Embryonic facial prominence (tissue), 1 donor: ENCODE results near the gene CACNA1H.

Experiments used
- DNase-seq: peaks from one replicate; pipeline ENCODE4 v3.0.0-alpha.2; 2016; ENCODE audit errors: extremely low spot score

Gene CACNA1H

DNA sequence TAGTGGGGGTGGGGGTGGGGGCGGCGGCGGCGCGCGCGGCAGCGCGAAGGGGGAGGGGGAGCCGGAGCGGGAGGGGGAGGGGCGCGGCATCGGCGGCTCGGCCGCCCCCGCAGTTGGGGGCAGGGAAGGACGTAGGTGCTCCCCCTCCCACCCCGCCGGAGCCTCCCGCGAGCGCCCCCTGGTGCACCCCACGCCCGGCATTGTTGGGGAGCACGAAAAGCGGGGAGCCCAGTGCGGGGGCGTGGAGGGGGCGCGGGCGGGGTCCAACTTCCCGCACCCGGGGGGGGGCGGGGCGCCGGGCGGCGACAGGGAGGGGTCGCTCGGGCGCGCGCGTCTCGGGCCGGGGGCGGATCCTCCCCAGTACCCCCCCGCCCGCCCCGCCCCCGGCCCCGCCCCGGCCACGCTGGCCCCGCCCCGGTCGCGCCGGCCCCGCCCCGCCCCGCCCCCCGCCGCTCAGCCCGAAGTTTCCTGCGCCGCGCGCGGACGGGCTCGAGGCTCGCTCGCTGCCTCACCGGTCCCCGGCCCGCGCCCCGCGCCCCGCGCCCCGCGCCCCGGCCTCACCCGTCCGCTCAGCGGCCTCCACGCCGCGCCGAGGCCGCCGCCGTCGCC is at the start of gene CACNA1H:
Gene CACNA1H (plus strand): TSS at position 456 of the 609 bp plus-strand sequence. CDS start 632 bp downstream, outside the sequence.
- no peak for DNase-seq

DNA sequence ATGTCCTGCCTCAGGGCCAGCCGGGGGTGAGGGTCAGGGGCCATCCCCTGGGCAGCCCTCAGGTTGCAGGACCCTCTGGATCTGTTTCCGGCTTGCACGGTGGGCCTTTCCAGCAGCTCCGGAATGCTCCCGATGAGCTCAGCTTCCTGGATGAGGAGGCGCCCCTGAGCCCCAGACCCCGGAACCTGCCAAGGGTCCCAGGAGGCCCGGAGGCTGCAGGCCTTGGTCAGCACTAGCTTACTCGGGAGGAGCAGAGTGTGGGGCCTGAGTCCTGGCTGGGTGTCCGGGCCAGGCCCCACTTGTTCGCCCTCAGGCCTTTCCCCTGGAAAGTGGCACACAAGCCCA is 49.3 kb upstream of the CACNA1H start:
- no peak for DNase-seq

DNA sequence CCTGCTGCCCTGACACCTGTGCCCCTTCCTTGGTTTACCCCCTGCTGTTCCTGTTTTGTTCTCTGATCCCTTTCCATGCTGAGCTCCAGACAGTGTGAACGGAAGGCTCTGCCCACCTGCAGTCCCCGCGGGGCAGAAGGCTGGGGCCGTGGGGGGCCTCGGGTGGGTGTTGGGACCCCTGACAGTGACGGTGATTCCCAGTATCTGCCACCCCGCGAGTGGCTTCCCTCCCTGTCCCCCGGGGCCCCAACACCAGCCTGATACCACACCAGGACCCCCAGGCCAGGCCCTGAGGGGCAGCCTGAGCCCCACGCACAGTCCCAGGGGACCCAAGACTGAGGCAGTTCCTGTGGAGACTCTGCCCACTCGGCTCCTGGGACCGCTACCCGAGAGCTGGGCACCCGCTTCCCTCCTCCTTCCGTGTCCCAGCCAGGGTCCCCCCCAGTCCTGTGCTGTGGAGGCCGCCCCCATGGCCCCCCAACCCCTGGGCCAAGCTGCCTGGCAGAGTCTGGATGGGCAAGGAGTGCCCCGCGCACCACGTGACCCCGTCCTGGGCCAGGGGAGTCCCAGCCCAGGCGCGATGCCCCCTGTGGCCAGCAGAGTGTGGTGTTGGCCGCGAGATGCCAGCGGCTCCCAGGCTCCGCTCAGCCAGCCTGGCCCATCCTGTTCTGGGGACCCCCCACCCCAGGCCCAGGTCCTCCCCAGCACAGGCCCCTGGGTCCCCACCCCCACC is 46.9 kb upstream of the CACNA1H start:
- DNase-seq: no peak

DNA sequence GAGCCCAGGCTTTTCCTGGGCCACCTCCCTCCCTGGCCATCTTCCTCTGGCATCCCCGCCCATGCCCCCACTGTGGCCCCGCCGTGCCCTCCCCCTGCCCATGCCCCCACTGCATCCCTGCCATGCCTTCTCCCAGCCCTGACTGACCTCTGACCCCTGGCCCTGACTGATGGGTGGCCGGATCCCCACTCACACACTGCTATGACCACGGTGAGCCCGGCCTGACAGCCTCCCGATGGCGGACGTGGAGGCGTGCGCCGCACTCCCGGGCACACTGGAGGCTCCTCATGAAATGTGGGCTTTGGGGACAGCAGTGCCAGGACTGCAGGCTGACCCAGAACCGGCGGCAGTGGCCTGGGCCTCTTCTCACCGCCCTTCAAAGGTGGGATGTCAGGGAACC is 46.2 kb upstream of the CACNA1H start:
- no peak for DNase-seq

DNA sequence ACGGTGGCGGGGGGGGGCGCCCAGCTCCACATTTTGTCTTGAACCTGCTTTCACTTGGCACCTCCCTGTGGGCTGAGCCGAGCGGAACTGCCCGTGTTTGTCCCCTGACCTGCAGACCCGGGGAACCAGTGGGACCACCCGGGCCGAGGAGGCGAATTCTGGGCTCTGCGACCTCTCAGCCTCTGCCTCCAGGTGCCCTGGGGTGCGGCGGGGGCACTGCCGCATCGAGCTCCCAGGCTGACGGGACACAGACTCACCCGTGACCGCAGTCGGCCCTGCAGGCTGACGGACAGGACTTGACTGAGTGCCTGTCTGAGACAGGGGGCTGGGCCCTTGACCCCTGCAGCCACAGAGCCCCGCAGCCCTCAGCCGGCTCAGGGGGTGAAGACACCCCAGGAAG is 45.8 kb upstream of the CACNA1H start:
- DNase-seq: no peak

DNA sequence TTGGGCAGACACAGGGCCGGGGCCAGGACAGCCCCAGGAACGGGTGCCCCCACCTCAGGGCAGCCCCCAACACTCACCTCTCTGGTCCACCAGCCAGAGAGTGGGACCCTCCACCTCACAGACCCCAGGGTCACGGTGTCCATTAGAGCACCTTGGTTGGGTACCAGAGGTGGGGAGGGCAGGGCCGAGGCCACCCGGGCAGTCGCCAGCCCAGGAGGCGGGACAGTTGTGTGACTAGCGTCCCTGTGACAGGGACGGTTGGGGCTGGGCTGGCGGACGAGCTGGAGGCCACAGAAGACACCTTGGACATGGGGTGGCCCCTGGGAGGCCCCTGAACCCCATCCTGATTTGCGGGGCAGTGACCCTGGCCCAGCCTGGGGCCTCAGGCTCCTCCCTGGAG is 45.2 kb upstream of the CACNA1H start:
- DNase-seq: no peak

DNA sequence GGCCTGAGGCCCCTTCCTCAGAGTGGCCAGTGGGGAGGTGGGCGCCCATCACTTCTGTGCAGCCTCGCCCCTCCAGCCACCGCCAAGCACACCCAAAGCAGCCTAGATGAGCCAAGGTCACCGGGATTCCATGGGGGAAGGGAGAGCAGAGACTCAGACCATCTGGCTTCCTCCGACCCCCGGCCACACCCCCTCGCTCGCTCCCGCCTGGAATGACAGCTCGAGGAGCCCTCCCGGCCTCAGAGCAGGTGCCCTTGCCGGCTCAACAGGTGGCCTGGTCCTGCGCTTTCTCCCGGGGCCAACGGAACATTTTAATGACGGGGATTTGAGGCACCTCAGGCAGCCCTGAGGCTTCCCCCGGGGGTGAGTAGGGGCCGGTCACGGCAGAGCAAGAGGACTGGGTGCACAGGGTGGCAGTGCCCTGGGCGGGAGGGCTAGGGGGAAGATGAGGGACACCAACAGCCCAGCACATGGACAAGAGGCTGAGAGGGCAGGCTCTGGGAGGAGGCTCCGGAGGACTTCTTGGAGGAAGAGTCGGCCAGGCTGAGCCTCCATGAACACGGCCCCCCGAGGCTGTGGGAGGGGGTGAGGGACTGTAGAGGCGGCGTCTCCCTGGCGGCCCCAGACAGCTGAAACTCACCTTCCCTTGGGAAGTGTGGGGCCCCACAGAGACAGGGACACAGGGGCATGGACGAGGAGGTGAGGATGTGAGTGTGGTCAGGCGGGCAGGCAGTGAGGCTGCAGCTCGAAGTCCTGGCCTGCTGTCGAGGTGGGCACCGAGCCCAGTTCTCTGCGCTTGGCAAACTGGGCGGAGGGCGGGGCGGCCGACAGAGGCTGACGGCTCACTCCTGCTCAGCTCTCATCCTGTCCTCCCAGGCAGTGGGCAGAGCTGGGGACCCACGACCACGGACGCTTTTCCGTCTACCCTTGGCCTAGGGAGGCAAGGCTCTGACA is 44.3 kb upstream of the CACNA1H start:
- DNase-seq: no peak

DNA sequence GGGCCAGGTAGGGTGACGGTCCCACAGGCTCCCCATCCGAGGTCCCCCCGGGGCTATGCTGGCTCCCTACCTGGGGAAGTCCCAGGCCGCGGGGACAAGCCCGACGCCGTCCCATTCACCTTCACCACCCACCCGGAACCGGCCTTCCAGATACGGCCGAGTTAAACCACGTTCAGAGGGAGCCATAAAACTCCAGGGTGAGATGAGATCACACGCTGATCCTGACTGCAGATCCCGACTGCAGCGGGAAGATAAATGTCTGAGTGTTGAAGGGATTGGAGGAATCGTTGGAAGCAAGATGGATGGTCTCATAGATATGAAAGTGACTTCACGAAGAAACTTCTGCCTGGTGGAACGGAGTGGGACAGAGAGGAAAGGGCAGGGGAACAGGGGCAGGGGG is 43.3 kb upstream of the CACNA1H start:
- no peak for DNase-seq

DNA sequence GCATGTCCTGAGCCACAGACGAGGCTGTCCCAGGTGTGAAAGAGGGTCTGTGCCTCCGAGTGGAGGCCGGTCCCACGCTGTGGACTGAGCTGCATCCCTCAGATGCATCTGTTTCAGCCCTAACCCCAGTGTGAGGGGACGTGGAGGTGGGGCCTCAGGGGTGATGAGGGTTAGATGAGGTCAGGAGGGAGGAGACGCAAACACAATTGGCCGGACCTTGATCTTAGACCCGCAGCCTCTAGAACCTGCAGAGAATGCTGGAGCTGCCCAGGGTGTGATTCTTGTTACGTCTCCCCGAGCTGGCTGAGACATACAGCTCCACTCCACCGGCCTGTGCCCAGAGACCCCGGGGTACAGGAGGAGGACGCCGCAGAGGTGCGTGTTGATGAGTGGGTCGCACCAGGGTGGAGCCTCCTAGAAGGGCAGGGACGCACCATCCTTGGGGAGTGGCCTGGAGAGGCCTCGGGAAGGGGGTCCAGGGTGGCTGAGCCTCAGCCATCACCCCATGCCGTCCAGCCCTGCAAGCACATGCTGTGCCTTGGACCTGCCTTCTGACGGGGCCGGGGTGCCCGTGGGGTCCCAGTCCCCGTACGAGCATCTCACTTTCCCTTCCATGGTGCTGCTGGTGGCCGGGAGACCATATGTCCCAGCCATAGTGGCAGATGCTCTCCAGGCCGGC is 40.3 kb upstream of the CACNA1H start:
- no peak for DNase-seq

DNA sequence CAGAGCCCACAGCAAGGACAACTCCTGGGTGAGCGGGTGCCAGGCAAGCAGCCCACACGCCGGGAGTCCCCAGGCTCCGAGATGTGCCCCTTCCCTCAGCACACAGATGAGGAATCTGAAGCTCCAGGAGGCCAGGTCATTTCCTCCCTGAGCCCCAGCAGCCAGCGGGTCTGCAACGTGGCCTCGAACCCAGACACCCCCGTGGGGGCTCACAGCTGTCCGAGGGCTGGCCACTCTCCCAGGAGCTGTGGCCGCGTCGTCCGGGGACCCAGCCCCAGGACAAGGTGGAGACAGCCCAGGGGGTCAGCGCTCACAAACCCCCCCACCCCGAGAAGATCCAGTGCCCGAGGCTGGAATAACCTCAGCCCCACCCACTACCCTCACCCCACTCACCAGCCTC is 39.4 kb upstream of the CACNA1H start:
- no peak for DNase-seq

DNA sequence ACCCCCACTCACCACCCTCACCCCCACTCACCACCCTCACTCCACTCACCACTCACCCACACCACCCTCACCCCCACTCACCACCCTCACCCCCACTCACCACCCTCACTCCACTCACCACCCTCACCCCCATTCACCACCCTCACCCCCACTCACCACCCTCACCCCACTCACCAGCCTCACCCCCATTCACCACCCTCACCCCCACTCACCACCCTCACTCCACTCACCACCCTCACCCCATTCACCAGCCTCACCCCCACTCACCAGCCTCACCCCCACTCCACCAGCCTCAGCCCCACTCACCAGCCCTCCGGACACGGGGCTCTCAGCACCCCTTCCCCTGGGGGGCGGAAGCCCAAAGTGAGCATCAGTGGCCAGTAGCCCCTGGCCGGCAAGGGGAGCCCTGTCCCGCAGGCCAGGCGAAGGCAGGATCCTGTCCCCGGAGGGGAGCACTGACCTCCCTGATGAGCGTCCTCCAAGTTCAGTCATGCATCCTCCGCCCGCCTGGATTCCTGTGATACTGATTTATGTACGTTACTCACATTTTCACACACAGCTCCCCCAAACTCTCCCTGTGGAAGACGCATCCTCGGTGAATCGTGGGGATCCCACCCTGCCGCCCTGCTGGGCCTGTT is 38.9 kb upstream of the CACNA1H start:
- no peak for DNase-seq

DNA sequence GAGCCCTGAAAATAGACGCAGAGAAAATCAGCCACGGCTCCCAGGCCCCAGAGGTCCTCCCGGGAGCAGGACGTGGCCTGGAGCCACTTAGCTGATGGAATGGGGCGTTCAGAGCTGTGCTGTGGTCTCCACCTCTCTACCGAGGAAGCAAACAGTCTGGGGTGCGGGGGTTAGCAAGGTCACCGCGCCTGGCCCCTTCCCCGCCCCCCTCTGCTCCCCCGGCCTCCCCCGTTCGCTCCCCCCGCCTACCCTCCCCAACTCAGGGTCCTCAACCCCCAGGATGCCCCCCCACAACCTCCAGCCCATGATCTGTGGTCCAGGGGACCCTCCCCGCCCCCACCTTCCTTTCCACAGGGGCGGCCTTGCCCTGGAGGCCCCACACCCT is 36.2 kb upstream of the CACNA1H start:
- DNase-seq: no peak

DNA sequence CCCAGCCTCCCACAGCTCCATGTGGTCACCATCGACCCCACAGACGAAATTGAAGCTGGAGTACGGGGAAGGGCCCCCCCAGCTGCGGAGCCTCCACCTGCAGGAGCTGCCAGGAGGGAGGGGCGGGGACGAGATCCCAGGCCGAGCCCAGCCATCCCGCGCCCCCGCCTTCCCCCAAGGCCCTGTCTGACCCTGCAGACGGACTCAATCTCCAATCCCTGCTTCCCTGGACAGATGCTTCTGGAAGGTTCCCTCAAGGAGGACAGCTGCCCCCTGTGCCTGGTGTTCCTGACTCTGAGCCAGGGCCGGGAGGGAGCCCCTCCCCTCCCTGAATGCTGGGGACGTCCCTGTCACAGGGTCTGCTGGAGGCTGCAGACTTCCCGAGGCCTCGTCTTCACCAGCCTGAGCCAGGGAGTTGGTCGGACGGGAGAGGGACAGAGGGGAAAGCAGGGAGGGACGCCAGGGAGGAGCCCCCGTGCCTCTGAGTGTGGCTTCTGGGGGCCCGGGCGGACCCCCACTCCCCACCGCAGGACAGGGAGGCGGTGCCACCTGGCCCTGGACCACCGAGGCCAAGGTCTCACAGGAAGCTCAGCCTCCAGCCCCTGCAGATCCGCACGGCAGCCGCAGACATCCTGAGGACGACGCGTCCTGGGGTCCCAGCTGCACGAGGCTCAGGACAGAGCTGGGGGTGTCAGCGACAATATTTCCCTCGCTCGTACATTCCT is 35.6 kb upstream of the CACNA1H start:
- DNase-seq: no peak

DNA sequence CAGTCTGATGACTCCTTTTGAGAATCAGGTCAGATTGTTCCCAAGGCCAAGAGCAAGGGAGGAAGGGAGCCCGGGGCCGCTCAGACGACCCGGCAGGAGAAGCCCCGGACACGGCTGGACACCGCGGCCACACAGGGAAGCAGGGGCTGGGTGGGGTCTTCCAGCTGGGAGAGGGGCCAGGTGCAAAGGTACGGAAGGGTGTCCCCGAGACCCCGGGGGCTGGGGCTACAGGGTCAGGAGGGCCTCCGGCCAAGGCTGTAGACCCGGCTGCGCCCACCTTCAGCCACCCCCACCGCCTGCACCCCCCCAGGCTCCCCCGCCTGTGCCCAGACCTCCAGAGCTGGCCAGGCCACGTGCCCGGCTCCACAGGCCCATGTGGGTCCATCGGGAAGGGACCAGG is 35.0 kb upstream of the CACNA1H start:
- DNase-seq: no peak

DNA sequence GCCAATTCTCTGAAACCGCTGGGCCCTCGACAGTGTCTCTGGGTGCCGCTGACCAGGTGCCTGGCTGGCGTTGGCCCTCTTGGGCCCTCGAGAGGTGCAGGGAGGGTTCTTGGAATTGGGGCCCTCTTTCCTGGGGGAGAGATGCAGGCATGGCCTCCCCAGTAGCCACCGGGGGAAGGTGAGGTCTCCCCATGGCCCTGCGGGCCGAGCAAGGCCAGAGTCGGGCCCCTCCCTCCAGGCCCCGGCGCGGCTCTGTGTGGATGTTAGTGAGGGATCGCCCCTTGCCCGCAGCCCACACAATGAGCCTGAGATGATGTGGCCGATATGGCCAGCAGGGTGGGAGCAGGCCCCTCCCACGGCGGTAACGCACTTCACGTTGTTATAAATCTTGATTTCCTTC is 33.8 kb upstream of the CACNA1H start:
- no peak for DNase-seq

DNA sequence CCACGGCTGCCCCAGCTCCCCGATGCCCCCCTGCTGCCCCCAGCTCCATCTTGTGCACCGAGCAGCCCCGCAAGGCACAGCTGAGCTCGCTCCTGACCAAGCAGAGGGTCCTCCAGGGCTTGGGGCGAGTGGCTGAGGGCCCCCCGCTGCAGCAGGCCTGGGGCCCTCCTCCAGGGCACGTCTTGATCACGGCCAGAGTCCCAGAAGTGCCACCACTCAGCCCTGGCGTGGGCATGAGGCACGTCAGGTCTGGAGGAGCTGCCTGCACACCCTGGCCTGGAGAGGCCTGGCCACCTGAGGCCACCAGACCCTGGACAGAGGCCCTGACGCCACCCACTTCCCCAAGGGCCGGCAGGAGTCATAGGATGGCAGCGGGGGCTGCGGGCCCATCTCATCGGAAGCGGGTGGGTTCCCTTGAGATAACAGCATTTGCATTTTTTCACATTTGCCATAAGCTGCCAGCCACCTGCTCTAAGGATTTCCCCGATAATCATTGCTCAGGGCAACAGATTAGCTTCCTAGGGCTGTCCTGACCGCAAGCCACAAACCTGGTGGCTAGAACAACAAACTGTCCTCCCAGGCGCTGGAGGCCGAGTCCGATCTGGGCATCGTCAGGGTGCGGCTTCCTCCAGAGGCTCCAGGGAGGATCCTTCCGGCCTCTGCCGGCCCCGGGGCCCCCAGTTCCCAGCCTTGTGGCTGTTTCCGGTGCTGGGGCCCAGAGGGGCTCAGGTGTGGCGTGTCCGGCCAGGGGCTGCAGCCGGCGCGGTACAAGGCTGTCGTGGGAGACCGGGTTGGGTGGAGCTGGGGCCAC is 32.9 kb upstream of the CACNA1H start:
- no peak for DNase-seq

DNA sequence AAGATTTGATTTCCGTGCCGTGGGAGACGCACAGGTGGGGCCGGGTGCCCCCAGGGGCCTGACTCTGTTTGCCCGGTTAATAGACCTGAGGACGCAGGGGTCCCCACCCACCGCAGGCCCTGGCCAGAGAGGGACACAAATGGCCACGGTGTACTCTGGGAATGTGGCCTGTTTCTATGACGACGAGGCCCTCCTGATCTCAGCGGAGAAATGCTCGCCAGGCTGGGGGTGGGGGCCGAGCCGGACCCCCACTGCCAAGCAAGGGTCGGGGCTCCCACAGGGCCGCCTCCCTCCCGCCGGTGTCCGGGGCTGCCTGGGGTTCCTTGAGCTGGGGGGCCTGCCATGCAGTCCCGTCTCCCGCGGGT is 32.3 kb upstream of the CACNA1H start:
- no peak for DNase-seq

DNA sequence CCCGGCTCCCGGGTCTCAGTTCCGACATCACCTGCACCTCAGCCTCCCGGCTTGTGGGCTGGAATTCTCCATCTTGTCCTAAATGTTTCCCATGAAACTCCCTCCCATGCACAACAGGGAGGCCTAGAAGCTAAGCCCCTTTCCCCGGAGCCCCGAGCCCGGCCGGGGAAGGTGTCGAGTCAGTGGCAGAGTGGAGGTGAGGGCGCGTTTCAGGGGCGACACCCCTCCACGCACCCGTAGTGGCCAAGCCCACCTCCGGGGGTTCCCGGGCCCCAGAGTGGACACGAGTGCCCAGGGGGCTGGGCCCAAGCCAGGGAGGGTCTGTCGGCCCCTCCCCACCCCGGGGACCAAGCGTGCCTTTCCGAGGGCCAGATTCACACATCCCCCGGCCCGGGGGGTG is 31.9 kb upstream of the CACNA1H start:
- DNase-seq: no peak

DNA sequence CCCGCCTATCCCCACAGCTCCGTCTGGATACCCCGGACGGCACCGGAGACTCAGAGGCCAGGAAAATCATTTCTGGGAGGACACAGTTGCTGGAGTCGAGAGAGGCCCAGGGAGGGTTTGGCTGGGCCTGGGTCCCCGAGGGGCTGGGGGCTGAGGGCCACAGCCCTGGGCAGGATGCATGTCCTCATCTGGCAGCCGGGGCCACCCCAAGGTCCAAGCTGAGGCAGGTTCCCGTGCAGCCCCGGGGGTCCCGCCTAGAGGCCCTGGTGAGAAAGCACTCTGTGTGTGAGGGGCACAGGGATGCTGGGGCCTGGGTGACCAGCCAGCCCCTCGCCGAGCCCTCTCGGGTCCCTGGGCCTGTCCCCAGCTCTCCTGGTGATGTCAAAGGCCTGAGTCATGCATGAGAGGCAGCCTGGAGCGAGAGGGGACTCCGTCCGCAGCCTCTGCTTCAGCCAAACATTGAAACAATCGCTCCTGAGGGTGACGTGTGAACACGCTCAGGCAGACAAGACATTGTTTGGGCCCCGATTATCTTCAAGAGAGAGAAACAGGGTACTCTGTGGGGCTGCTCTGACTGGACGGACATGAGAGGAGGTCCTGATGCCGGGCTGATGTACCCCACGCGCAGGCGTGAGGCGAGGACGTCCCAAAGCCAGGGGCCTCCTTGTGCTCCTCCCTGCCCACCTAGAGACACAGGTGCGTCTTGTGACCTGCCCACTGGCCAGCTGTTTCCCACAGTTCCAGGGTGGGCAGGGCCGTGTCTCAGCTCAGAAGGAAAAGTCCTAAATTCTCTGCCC is 31.1 kb upstream of the CACNA1H start:
- DNase-seq: no peak
